CMK (cell line): Measurements from ENCODE around the gene UBE2Q2.
"Not testable (repeated sequence)": the region's sequence is repeated elsewhere in the genome, so short reads cannot be mapped to it uniquely, and the experiment has no call there.

Experiments
- DNase-seq: peaks from one replicate; pipeline ENCODE4 v3.0.0-alpha.2; 2010; ENCODE audit warnings: low read depth

UBE2Q2 gene

GRCh38 chr15:75842722-75843677 lies at the start of gene UBE2Q2:
UBE2Q2 (plus strand) TSS chr15:75843447; CDS start chr15:75843667, 220 bp downstream.
- DNase-seq, result peak; percentile 48

GRCh38 chr15:75796321-75796720 lies 46.9 kb upstream of the UBE2Q2 start:
- no peak for DNase-seq

- DNase-seq, result not testable (repeated sequence)
Measured at GRCh38 chr15:75797146-75797545, 46.1 kb upstream of the UBE2Q2 start.

- no peak for DNase-seq
Measured at GRCh38 chr15:75799190-75799589, 44.1 kb upstream of the UBE2Q2 start.

- DNase-seq, result not testable (repeated sequence)
Measured at GRCh38 chr15:75800409-75800808, 42.8 kb upstream of the UBE2Q2 start.

GRCh38 chr15:75801859-75802593 lies 41.2 kb upstream of the UBE2Q2 start:
- DNase-seq, result peak; percentile 55

DNA sequence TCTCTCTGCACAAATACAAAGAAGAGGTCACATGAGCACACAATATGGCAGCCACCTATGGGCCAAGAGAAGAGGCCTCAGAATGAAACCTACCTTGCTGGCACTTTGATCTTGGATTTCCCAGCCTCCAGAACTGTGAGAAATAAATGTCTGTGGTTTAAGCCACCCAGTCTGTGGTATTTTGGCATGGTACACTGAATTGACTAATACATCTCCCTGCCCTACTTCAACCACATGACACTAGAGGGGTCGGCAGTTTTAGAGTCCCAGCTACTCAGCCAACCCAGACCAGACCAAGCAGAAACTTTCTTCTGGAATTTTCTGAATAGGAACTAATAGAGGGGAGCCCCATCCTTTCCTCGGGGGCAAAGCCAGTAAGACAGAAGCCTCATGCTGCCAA lies 35.8 kb upstream of the UBE2Q2 start:
- not testable (repeated sequence) for DNase-seq

GRCh38 chr15:75808009-75808408 lies 35.2 kb upstream of the UBE2Q2 start:
- not testable (repeated sequence) for DNase-seq

- DNase-seq, result no peak
Measured at GRCh38 chr15:75808563-75808962, 34.7 kb upstream of the UBE2Q2 start.

- DNase-seq, result no peak
Measured at GRCh38 chr15:75809986-75810750, 33.1 kb upstream of the UBE2Q2 start.

DNA sequence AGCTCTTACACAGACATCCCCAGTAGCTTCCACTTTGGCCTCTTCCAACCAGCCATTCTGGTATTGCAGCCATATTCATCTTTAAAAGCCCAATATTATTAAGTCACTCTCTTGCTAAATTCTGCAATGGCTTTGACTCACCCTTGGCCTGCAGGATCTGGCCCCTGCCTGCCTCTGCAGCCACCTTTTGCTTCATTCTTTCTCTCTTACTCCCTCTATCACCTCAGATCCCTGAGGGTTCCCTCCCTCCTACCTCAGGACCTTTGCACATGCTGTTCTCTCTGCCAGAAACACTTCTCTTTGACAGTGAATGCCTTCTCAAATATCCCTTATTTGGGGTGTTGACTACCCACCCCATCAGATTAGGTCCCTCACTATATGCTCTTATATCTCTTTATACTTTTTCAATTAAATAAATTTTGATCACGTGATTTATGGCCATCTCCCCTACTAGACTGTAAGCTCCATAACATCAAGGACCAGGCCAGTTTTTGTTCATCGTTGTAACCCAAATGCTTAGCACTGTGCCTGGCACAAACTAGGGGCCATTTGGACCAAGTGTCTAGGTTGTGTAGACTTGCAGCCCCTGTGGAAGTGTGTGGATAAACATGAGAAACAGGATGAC lies 32.3 kb upstream of the UBE2Q2 start:
- no peak for DNase-seq

- no peak for DNase-seq
Measured at GRCh38 chr15:75811626-75812025, 31.6 kb upstream of the UBE2Q2 start.

DNA sequence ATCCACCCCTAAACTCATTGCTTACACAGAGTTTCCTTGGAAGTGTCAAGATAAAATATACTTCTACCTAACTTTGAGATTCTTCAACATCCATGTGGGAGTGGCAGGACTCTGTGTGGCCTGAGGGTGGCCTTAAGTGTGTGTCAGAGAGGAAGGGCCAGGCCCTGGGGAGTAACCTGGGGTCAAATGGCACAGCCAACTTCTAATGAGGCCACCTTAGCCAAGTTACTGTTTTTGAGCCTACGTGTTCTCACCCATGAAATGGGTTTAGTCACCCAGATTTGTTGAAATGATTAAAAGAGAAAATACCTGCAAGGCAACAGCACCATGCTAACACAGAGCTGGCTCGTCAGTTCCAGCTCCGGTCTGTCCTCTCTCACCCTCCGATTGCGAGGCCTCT lies 28.5 kb upstream of the UBE2Q2 start:
- no peak for DNase-seq

- no peak for DNase-seq
Measured at GRCh38 chr15:75815811-75816719, 27.2 kb upstream of the UBE2Q2 start.

DNA sequence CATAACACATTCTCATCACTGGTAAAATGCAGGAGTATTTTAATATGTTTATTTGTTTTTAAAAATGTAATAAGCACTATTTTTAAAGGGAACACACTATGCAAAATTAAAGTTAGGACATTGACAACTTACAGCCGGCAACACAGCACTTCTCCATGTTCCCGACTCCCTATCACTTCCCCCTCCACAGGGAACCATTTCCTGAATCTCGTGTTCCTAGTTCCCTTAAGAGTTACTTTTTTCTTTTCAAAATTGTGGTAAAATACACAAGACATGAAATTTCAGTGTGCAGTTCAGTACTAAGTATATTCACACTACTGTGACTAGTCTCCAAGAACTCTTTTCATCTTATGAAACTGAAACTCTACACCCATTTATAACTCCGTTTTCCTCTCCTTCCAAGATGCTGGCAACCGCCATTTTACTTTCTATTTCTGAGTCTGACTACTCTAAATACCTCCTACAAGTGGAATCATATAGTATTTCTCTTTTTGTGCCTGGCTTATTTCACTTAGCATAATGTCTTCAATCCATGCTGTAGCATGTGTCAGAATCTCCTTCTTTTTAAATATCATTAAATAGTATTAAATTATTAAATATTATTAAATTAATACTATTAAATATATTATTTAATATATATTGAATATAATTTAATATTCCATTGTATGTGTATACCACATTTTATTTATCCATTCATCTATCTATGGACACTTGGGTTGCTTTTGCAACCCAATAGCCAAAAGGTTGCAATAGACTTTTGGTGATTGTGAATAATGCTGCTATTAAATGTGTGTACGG lies 25.9 kb upstream of the UBE2Q2 start:
- no peak for DNase-seq

- DNase-seq, result no peak
Measured at GRCh38 chr15:75820206-75820605, 23.0 kb upstream of the UBE2Q2 start.

DNA sequence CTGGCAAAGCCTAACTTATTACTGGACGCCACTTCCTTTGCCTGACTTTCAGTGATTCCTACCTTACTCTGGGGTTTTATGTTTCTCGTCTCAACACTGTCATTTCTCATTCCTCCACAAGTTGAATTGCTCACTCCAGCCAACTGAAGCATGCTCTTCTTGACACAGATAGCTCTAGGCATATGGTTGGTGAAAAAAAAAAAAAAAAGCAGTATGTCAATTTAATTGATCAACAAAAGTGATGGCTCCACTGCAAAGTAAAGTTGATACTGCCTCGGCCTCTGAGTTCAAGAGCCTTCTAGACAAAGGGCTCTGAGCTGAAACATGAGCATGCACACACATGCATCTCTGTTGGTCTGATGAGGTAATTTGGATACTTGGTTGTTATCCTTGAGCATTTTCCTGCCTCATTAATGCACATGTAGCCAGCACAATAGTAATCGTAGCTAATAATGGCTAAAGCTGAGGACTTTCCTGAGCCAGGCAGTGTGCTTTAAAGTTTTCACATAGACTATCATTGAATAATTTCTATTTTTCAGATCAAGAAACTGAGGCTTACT lies 21.4 kb upstream of the UBE2Q2 start:
- DNase-seq, result no peak

DNA sequence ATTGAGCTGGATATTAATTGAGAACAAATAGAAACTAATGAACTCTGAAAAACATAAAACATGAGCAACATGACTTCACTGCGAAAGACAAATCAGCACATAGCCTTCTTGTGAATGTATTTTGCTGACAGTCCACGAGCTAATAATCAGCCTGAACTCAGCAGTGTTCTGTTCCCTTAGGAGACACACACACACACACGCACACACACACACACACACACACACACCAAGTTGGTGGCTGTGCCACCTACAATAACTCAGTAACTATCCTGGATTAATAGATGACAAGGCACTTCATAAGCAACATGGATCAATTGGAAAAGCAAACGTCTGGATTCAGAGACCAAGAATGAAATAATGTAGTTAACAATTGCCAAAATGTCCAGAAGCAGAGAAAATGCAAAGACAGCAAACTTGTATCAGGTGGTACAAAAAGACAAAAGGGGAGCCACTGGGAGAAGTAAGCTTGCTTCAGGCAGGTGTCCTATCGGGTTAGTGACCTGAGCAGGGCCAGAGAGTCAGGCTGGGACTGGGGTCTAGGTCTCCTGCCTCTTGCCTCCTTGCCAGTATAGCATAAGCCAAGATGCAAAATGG lies 20.5 kb upstream of the UBE2Q2 start:
- no peak for DNase-seq
